Osteocyte (in vitro differentiated cells): ENCODE measurements around the gene AKAP13. TPM values are rescaled to one million over a fixed set of nuclear protein-coding genes. Genes with fewer than 3 reads are reported as not detected.

ENCODE experiments used
- DNase-seq: peaks from one replicate; pipeline ENCODE4 v3.0.0; 2021; ENCODE audit warnings: mixed read lengths; ENCODE audit not compliant: unreplicated experiment; ENCODE audit errors: extremely low spot score
- H3K27ac Mint-ChIP-seq: one replicate; pipeline ENCODE4 v1.8.0; 2021; ENCODE audit warnings: mild to moderate bottlenecking, mixed read lengths; ENCODE audit not compliant: unreplicated experiment
- H3K27me3 Mint-ChIP-seq: one replicate; pipeline ENCODE4 v1.8.0; 2021; ENCODE audit warnings: mixed read lengths; ENCODE audit not compliant: unreplicated experiment
- H3K36me3 Mint-ChIP-seq: one replicate; pipeline ENCODE4 v1.8.0; 2021; ENCODE audit warnings: mixed read lengths; ENCODE audit not compliant: unreplicated experiment
- H3K4me1 Mint-ChIP-seq: one replicate; pipeline ENCODE4 v1.8.0; 2021; ENCODE audit warnings: mixed read lengths; ENCODE audit not compliant: unreplicated experiment
- H3K4me3 Mint-ChIP-seq: one replicate; pipeline ENCODE4 v1.8.0; 2021; ENCODE audit warnings: mild to moderate bottlenecking, moderate library complexity, mixed read lengths; ENCODE audit not compliant: unreplicated experiment
- H3K9me3 Mint-ChIP-seq: one replicate; pipeline ENCODE4 v1.8.0; 2021; ENCODE audit warnings: mixed read lengths; ENCODE audit not compliant: unreplicated experiment
- total RNA-seq: library from RNA; stranded (reverse); gene quantifications from 2 replicates; pipeline ENCODE4 v1.2.1, GENCODE V29; 2021
- TF ChIP-seq, protein P1 (sequence below): fragments of 200-600 bp; sonication (generic); IDR thresholded peaks from 2 replicates; pipeline ENCODE4 v1.5.0; 2021; ENCODE audit warnings: antibody characterized with exemption, mild to moderate bottlenecking, moderate library complexity

AKAP13 gene
- total RNA-seq, 1 donor from 2014 or later = 146 TPM

GRCh38 chr15:85716261-85716660, 335.9 kb downstream of the AKAP13 start:
- H3K9me3 Mint-ChIP-seq = no peaks in the 10 kb centered on the region
- H3K36me3 Mint-ChIP-seq = peaks cover 66% of the 10 kb centered on the region
- no peaks in the 10 kb centered on the region for H3K27me3 Mint-ChIP-seq

GRCh38 chr15:85717212-85717611, 336.8 kb downstream of the AKAP13 start:
- H3K4me3 Mint-ChIP-seq = no peak overlapping the region
- H3K4me1 Mint-ChIP-seq = peaks cover 4% of the 10 kb centered on the region
- H3K36me3 Mint-ChIP-seq = peaks cover 69% of the 10 kb centered on the region
- no peak for DNase-seq
- no peak overlapping the region for H3K27ac Mint-ChIP-seq
- TF ChIP-seq, protein P1, sequence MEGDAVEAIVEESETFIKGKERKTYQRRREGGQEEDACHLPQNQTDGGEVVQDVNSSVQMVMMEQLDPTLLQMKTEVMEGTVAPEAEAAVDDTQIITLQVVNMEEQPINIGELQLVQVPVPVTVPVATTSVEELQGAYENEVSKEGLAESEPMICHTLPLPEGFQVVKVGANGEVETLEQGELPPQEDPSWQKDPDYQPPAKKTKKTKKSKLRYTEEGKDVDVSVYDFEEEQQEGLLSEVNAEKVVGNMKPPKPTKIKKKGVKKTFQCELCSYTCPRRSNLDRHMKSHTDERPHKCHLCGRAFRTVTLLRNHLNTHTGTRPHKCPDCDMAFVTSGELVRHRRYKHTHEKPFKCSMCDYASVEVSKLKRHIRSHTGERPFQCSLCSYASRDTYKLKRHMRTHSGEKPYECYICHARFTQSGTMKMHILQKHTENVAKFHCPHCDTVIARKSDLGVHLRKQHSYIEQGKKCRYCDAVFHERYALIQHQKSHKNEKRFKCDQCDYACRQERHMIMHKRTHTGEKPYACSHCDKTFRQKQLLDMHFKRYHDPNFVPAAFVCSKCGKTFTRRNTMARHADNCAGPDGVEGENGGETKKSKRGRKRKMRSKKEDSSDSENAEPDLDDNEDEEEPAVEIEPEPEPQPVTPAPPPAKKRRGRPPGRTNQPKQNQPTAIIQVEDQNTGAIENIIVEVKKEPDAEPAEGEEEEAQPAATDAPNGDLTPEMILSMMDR = no peak
- H3K9me3 Mint-ChIP-seq = no peaks in the 10 kb centered on the region
- no peaks in the 10 kb centered on the region for H3K27me3 Mint-ChIP-seq

More at GRCh38 chr15:85716261-85716660, 335.9 kb downstream of the AKAP13 start:
- DNase-seq = no peak
- H3K4me1 Mint-ChIP-seq = peaks cover 13% of the 10 kb centered on the region
- H3K27ac Mint-ChIP-seq = peak overlapping the region; percentile 34
- no peak overlapping the region for H3K4me3 Mint-ChIP-seq
- TF ChIP-seq, protein P1 = no peak

GRCh38 chr15:85718271-85718971, 338.0 kb downstream of the AKAP13 start:
- TF ChIP-seq, protein P1 = no peak
- Mint-ChIP-seq H3K9me3 (no peaks in the 10 kb centered on the region), H3K4me3 (no peak overlapping the region), H3K27ac (no peak overlapping the region), H3K4me1 (peaks cover 6% of the 10 kb centered on the region), H3K27me3 (no peaks in the 10 kb centered on the region), H3K36me3 (peaks cover 71% of the 10 kb centered on the region)
- DNase-seq = no peak

DNA sequence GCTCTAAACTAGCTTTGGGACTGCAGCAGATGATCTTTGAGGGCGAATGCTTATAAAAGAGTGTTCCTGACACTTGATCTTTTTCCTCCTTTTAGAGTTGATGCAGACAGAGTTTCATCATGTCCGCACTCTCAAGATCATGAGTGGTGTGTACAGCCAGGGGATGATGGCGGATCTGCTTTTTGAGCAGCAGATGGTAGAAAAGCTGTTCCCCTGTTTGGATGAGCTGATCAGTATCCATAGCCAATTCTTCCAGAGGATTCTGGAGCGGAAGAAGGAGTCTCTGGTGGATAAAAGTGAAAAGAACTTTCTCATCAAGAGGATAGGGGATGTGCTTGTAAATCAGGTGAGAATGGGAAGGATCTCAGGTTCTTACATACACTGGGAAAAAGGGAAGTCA, 338.6 kb downstream of the AKAP13 start:
- no peaks in the 10 kb centered on the region for H3K27me3 Mint-ChIP-seq

More for the DNA sequence above, 338.6 kb downstream of the AKAP13 start:
- no peak overlapping the region for H3K4me3 Mint-ChIP-seq
- DNase-seq = no peak
- peaks cover 69% of the 10 kb centered on the region for H3K36me3 Mint-ChIP-seq
- TF ChIP-seq, protein P1 = no peak
- H3K27ac Mint-ChIP-seq = no peak overlapping the region
- no peaks in the 10 kb centered on the region for H3K9me3 Mint-ChIP-seq
- peaks cover 10% of the 10 kb centered on the region for H3K4me1 Mint-ChIP-seq
